NCI-H2029 (cell line): ENCODE data around the gene TBC1D2.
"Not testable (repeated sequence)": the region's sequence is repeated elsewhere in the genome, so short reads cannot be mapped to it uniquely, and the experiment has no call there.

Experiments used
- DNase-seq: peaks from one replicate; lab custom pipeline; 2025; lab: John Stamatoyannopoulos, UW

TBC1D2 gene

GRCh38 chr9:98187926-98188325 lies 67.5 kb downstream of the TBC1D2 start:
- no peak for DNase-seq

- no peak for DNase-seq
These were observed 69.2 kb downstream of the TBC1D2 start for GRCh38 chr9:98186236-98186635.

GRCh38 chr9:98185611-98186171 lies 69.8 kb downstream of the TBC1D2 start:
- DNase-seq: no peak

- no peak for DNase-seq
These were observed 70.4 kb downstream of the TBC1D2 start for GRCh38 chr9:98185021-98185567.

GRCh38 chr9:98184326-98184725 lies 71.1 kb downstream of the TBC1D2 start:
- DNase-seq: no peak

GRCh38 chr9:98182889-98183599 lies 72.4 kb downstream of the TBC1D2 start:
- DNase-seq: no peak

- DNase-seq: peak; percentile 37
These were observed 73.2 kb downstream of the TBC1D2 start for GRCh38 chr9:98182069-98182820.

GRCh38 chr9:98181746-98182068 lies 73.7 kb downstream of the TBC1D2 start:
- no peak for DNase-seq

- no peak for DNase-seq
These were observed 74.5 kb downstream of the TBC1D2 start for GRCh38 chr9:98180996-98181395.

GRCh38 chr9:98178874-98179850 lies 76.3 kb downstream of the TBC1D2 start:
- no peak for DNase-seq

- DNase-seq: no peak
These were observed 78.8 kb downstream of the TBC1D2 start for GRCh38 chr9:98176391-98177259.

GRCh38 chr9:98175762-98176161 lies 79.7 kb downstream of the TBC1D2 start:
- no peak for DNase-seq

GRCh38 chr9:98175028-98175569 lies 80.3 kb downstream of the TBC1D2 start:
- no peak for DNase-seq

- not testable (repeated sequence) for DNase-seq
These were observed 80.9 kb downstream of the TBC1D2 start for GRCh38 chr9:98174502-98174918.

- no peak for DNase-seq
These were observed 82.3 kb downstream of the TBC1D2 start for GRCh38 chr9:98173181-98173580.

GRCh38 chr9:98172604-98173003 lies 82.8 kb downstream of the TBC1D2 start:
- peak; percentile 97 for DNase-seq

- DNase-seq: no peak
These were observed 84.1 kb downstream of the TBC1D2 start for GRCh38 chr9:98171176-98171925.

- DNase-seq: no peak
These were observed 86.4 kb downstream of the TBC1D2 start for GRCh38 chr9:98168941-98169488.

GRCh38 chr9:98168153-98168780 lies 87.2 kb downstream of the TBC1D2 start:
- DNase-seq: no peak
